Calu3 (cell line): ENCODE data around the gene TNFRSF11A. TPM values are rescaled to one million over a fixed set of nuclear protein-coding genes. Genes with fewer than 3 reads are reported as not detected.

Experiments
- BruUV-seq: library from RNA; stranded (reverse); fragments of 400-500 nt; replicated peaks from 2 replicates; lab custom pipeline; 2021; lab: Mats Ljungman, UMichigan
- CTCF ChIA-PET: fragments of 300-600 bp; sonication (Branson Sonifier 250); formaldehyde crosslinking; loops from one replicate; lab custom pipeline; 2022; ENCODE audit warnings: antibody characterized with exemption; lab: Charles Lee
- DNase-seq: peaks from one replicate; pipeline ENCODE4 v3.0.0; 2022
- H3K27ac Mint-ChIP-seq: one replicate; pipeline ENCODE4 v1.8.0; 2022; ENCODE audit warnings: mixed read lengths; ENCODE audit not compliant: unreplicated experiment
- H3K27me3 Mint-ChIP-seq: one replicate; pipeline ENCODE4 v1.8.0; 2022; ENCODE audit warnings: mixed read lengths; ENCODE audit not compliant: unreplicated experiment
- H3K36me3 Mint-ChIP-seq: one replicate; pipeline ENCODE4 v1.8.0; 2022; ENCODE audit warnings: mild to moderate bottlenecking, moderate library complexity, mixed read lengths; ENCODE audit not compliant: insufficient read depth, unreplicated experiment
- H3K4me1 Mint-ChIP-seq: one replicate; pipeline ENCODE4 v1.8.0; 2022; ENCODE audit warnings: mild to moderate bottlenecking, low read depth, mixed read lengths; ENCODE audit not compliant: unreplicated experiment
- H3K4me3 Mint-ChIP-seq: one replicate; pipeline ENCODE4 v1.8.0; 2022; ENCODE audit warnings: mild to moderate bottlenecking, low read depth, moderate library complexity, mixed read lengths; ENCODE audit not compliant: unreplicated experiment
- H3K9me3 Mint-ChIP-seq: one replicate; pipeline ENCODE4 v1.8.0; 2022; ENCODE audit warnings: low read depth, mixed read lengths; ENCODE audit not compliant: unreplicated experiment
- intact Hi-C: fragments of 100-400 bp; cut with micrococcal nuclease; formaldehyde crosslinking; loops from one replicate; pipeline ENCODE4 v1.10.0; 2022; ENCODE audit not compliant: unreplicated experiment
- total RNA-seq: library from RNA; stranded (reverse); gene quantifications from 2 replicates; pipeline ENCODE4 v1.2.3, GENCODE V29; 2022
- TF ChIP-seq, protein P1 (sequence below): fragments of 200-600 bp; IDR thresholded peaks from one replicate; pipeline ENCODE4 v1.8.0; 2022; ENCODE audit warnings: antibody characterized with exemption; ENCODE audit not compliant: unreplicated experiment

TNFRSF11A gene
- total RNA-seq, 1 experiment from 2014 or later: 94.6 TPM

DNA sequence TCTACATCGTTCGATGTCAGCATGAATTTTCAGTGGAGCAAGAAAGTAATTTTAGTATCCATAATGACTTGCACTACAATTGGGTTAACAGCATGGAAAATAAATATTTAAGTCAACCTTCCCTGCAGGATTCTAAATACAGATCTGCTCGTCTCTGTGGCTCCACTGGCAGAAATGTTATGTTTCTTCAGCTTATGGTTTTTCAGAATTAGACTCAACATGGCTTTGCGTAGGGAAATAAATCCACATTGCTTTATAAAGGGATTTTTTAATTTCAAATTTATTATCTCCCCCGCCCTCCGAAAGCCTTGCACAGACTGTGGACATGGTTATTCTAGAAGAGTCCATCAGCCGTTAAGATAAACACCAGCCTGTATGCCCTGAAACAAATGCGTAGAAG is 18.2 kb downstream of the TNFRSF11A start:
- Mint-ChIP-seq H3K4me3 (no peak overlapping the region), H3K9me3 (no peaks in the 10 kb centered on the region), H3K4me1 (peaks cover 69% of the 10 kb centered on the region), H3K27ac (no peak overlapping the region), H3K27me3 (no peaks in the 10 kb centered on the region), H3K36me3 (peaks cover 45% of the 10 kb centered on the region)
- no TSS peak for BruUV-seq
- CTCF ChIA-PET: no interaction called here
- no peak for DNase-seq
- intact Hi-C loops: no loop called here
- TF ChIP-seq, protein P1, sequence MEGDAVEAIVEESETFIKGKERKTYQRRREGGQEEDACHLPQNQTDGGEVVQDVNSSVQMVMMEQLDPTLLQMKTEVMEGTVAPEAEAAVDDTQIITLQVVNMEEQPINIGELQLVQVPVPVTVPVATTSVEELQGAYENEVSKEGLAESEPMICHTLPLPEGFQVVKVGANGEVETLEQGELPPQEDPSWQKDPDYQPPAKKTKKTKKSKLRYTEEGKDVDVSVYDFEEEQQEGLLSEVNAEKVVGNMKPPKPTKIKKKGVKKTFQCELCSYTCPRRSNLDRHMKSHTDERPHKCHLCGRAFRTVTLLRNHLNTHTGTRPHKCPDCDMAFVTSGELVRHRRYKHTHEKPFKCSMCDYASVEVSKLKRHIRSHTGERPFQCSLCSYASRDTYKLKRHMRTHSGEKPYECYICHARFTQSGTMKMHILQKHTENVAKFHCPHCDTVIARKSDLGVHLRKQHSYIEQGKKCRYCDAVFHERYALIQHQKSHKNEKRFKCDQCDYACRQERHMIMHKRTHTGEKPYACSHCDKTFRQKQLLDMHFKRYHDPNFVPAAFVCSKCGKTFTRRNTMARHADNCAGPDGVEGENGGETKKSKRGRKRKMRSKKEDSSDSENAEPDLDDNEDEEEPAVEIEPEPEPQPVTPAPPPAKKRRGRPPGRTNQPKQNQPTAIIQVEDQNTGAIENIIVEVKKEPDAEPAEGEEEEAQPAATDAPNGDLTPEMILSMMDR: no peak

DNA sequence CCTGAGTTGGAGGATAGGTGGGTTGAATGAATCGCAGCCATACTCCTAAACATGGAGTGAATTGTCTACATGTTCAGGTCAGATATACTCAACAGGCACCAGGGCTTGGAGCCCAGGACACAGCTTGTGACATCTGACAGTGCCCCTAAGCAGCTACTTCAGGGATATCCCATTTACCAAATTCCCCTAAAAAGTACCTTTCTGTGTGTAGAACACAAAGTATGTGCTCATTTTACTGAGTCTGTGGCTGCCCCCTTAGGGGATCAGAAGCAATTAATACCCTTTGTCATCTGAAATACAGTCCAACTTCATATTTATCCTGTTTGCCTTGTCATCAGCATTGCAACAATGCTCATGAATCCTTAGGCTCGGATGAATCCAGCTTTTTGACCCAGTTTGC is 20.8 kb downstream of the TNFRSF11A start:
- peaks cover 47% of the 10 kb centered on the region for H3K36me3 Mint-ChIP-seq
- H3K9me3 Mint-ChIP-seq: no peaks in the 10 kb centered on the region
- no peak for DNase-seq
- TF ChIP-seq, protein P1: no peak
- peaks cover 43% of the 10 kb centered on the region for H3K4me1 Mint-ChIP-seq
- no TSS peak for BruUV-seq
- intact Hi-C loops: no loop called here
- CTCF ChIA-PET: no interaction called here
- no peak overlapping the region for H3K4me3 Mint-ChIP-seq
- no peaks in the 10 kb centered on the region for H3K27me3 Mint-ChIP-seq
- H3K27ac Mint-ChIP-seq: no peak overlapping the region

DNA sequence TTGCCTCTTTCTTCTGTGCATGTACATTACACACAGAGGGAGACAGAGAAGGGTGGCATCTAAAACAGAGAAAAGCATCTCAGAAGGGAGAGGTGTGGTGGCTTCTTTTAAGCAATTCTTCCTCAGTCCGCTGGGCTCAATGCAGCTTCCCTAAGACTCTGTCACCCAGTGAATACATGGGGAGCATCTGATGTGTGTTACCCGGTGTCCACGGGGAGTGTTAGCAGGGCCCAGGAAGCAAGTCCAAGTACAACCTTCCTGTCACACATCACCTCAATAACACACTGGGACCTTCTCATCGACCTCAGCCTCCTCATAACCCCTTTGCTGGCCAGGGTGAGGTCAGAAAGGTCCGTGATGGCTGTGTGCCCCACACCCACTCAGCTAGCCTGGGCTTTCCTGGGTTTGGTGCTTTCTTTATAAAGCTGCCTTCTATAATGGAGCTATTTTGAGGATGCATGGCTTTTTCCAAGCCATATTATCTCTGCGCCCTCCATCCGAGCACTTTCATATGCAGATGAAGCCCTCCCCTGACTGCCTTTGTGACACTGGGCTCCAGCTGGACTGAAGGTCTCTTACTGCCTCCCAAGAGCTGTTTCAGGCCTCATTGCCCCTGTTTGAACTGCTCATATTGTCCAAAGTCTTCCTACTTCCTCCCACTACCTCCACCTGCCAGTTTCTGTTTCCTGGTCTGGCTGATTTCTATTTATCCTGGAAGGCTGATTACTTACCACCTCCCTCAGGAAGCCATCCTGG is 21.4 kb downstream of the TNFRSF11A start:
- DNase-seq: no peak
- Mint-ChIP-seq H3K27me3 (no peaks in the 10 kb centered on the region), H3K36me3 (peaks cover 46% of the 10 kb centered on the region), H3K4me3 (peak overlapping the region; percentile 2), H3K27ac (peak overlapping the region; percentile 26), H3K4me1 (peaks cover 37% of the 10 kb centered on the region), H3K9me3 (no peaks in the 10 kb centered on the region)
- TF ChIP-seq, protein P1: no peak
- BruUV-seq: no TSS peak
- intact Hi-C loops: no loop called here
- CTCF ChIA-PET: no interaction called here

DNA sequence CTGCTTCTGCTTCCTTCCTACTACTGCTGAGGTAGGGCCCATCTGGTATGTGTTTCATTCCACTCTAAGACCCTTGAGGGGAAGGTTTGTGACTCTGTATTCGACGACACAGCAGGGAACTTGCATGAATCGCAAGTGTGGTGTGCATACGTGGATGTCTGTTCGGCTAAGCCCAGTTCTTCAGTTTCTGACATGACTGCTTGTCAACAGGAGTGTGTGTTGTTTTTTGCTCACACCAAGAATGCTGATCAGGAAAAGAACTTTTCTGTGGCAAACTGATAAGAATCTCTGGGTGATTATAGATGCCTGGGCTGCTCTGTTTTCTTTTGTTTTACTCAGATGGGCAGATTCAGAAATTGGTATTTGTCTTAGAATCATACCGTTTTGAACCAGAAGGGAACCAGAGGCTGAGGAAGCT is 22.0 kb downstream of the TNFRSF11A start:
- Mint-ChIP-seq H3K27me3 (no peaks in the 10 kb centered on the region), H3K9me3 (no peaks in the 10 kb centered on the region), H3K27ac (peak overlapping the region; percentile 26), H3K4me1 (peaks cover 33% of the 10 kb centered on the region), H3K4me3 (peak overlapping the region; percentile 2), H3K36me3 (peaks cover 46% of the 10 kb centered on the region)
- BruUV-seq: no TSS peak
- DNase-seq: no peak
- TF ChIP-seq, protein P1: no peak
- intact Hi-C loops: no loop called here
- CTCF ChIA-PET: no interaction called here
